Thymus (tissue), 11 donors: Measurements from ENCODE around the gene GKAP1. TPM values are rescaled to one million over a fixed set of nuclear protein-coding genes. Genes with fewer than 3 reads are reported as not detected.
"Not testable (repeated sequence)": the region's sequence is repeated elsewhere in the genome, so short reads cannot be mapped to it uniquely, and the experiment has no call there.

Experiments used
- DNase-seq, 9 donors: peaks; one replicate each; pipeline ENCODE4 v3.0.0-alpha.2; 2013; ENCODE audit warnings: low spot score in 9 of 9, low read depth in 6 of 9, missing footprints in 1 of 9
- H3K27ac ChIP-seq, 2 donors: one replicate each; pipeline ENCODE4 v1.5.1; 2013; ENCODE audit warnings: control low read depth in 1 of 2, low read depth in 1 of 2, low read length in 1 of 2, mild to moderate bottlenecking in 1 of 2, moderate library complexity in 1 of 2
- H3K27me3 ChIP-seq, 2 donors: one replicate each; pipeline ENCODE4 v1.5.1; 2013; ENCODE audit warnings: low read length in 1 of 2; ENCODE audit not compliant: control insufficient read depth in 2 of 2, insufficient read depth in 1 of 2
- H3K36me3 ChIP-seq, 2 donors: one replicate each; pipeline ENCODE4 v1.5.1; 2013; ENCODE audit warnings: low read length in 1 of 2, mild to moderate bottlenecking in 1 of 2, moderate library complexity in 1 of 2; ENCODE audit not compliant: control insufficient read depth in 2 of 2, insufficient read depth in 2 of 2
- H3K4me1 ChIP-seq, 2 donors: one replicate each; pipeline ENCODE4 v1.5.1; 2013; ENCODE audit warnings: low read length in 2 of 2; ENCODE audit not compliant: control insufficient read depth in 2 of 2, insufficient read depth in 2 of 2
- H3K4me3 ChIP-seq, 2 donors: one replicate each; pipeline ENCODE4 v1.5.1; 2013; ENCODE audit warnings: low read length in 2 of 2, control low read depth in 1 of 2, mild to moderate bottlenecking in 1 of 2
- H3K9me3 ChIP-seq, 2 donors: one replicate each; pipeline ENCODE4 v1.5.1; 2013; ENCODE audit warnings: low read length in 1 of 2, mild to moderate bottlenecking in 1 of 2; ENCODE audit not compliant: control insufficient read depth in 2 of 2, insufficient read depth in 1 of 2
- WGBS: extraction: QIAGEN DNeasy Blood & Tissue Kit; methylation state at CpG from one replicate; pipeline ENCODE4 v1.1.7; 2013; 5-methylcytosine and 5-hydroxymethylcytosine counted together
- polyA plus RNA-seq: library from polyadenylated mRNA; stranded (reverse); fragments of 200-250 nt; gene quantifications from one replicate; pipeline ENCODE4 v1.2.3, GENCODE V29; 2013
- total RNA-seq: library from RNA; stranded (reverse); fragments of 120-200 nt; gene quantifications from one replicate; pipeline ENCODE4 v1.2.4, GENCODE V29; 2013
- donor health status: healthy.

The GKAP1 gene
- total and polyA plus RNA-seq, 2 donors: 14.3 to 22.4 TPM

GRCh38 chr9:83754383-83754977 lies 63.1 kb downstream of the GKAP1 start:
- H3K4me3 ChIP-seq: no peak overlapping the region
- no peak overlapping the region for H3K27ac ChIP-seq
- no peaks in the 10 kb centered on the region for H3K9me3 ChIP-seq
- peaks cover 4% of the 10 kb centered on the region in 2 donors for H3K36me3 ChIP-seq
- no peaks in the 10 kb centered on the region for H3K4me1 ChIP-seq
- no peaks in the 10 kb centered on the region for H3K27me3 ChIP-seq
- no peak for DNase-seq

GRCh38 chr9:83749706-83750105 lies 67.9 kb downstream of the GKAP1 start:
- no peak for DNase-seq
- H3K9me3 ChIP-seq: no peaks in the 10 kb centered on the region
- H3K27me3 ChIP-seq: no peaks in the 10 kb centered on the region
- WGBS: 95% methylated on average over 3 of the region's 3 CpGs
- no peak overlapping the region for H3K27ac ChIP-seq
- H3K36me3 ChIP-seq: peaks cover 4% of the 10 kb centered on the region in 2 donors
- H3K4me1 ChIP-seq: no peaks in the 10 kb centered on the region
- H3K4me3 ChIP-seq: no peak overlapping the region

- WGBS: 99% methylated on average over 1 of the region's 1 CpG
- DNase-seq: no peak
- H3K27me3 ChIP-seq: no peaks in the 10 kb centered on the region
- no peaks in the 10 kb centered on the region for H3K4me1 ChIP-seq
- H3K4me3 ChIP-seq: no peak overlapping the region
- H3K9me3 ChIP-seq: no peaks in the 10 kb centered on the region
- H3K36me3 ChIP-seq: peaks cover 0 to under 1% of the 10 kb centered on the region in 2 donors
- H3K27ac ChIP-seq: no peak overlapping the region
These were observed 73.4 kb downstream of the GKAP1 start for GRCh38 chr9:83744206-83744605.

GRCh38 chr9:83733739-83734138 lies 83.8 kb downstream of the GKAP1 start:
- H3K9me3 ChIP-seq: no peaks in the 10 kb centered on the region
- H3K36me3 ChIP-seq: no peaks in the 10 kb centered on the region
- H3K4me1 ChIP-seq: no peaks in the 10 kb centered on the region
- 97% methylated on average over 4 of the region's 4 CpGs for WGBS
- no peak overlapping the region for H3K4me3 ChIP-seq
- H3K27ac ChIP-seq: no peak overlapping the region
- DNase-seq: no peak
- no peaks in the 10 kb centered on the region for H3K27me3 ChIP-seq

- not testable (repeated sequence) for DNase-seq, H3K4me3 ChIP-seq, H3K27me3 ChIP-seq, H3K4me1 ChIP-seq, H3K9me3 ChIP-seq, H3K36me3 ChIP-seq, H3K27ac ChIP-seq
- 96% methylated on average over 17 of the region's 22 CpGs for WGBS
These were observed 88.8 kb downstream of the GKAP1 start for GRCh38 chr9:83728591-83729368.

GRCh38 chr9:83724436-83724835 lies 93.1 kb downstream of the GKAP1 start:
- Histone ChIP-seq H3K9me3 (no peaks in the 10 kb centered on the region), H3K27me3 (no peaks in the 10 kb centered on the region), H3K4me3 (no peak overlapping the region), H3K27ac (no peak overlapping the region), H3K36me3 (no peaks in the 10 kb centered on the region), H3K4me1 (no peaks in the 10 kb centered on the region)
- no peak for DNase-seq

GRCh38 chr9:83722726-83723495 lies 94.7 kb downstream of the GKAP1 start:
- no peaks in the 10 kb centered on the region for H3K4me1 ChIP-seq
- DNase-seq: no peak
- no peak overlapping the region for H3K27ac ChIP-seq
- WGBS: 97% methylated on average over 2 of the region's 2 CpGs
- no peaks in the 10 kb centered on the region for H3K9me3 ChIP-seq
- no peaks in the 10 kb centered on the region for H3K27me3 ChIP-seq
- no peaks in the 10 kb centered on the region for H3K36me3 ChIP-seq
- no peak overlapping the region for H3K4me3 ChIP-seq

GRCh38 chr9:83721509-83721908 lies 96.1 kb downstream of the GKAP1 start:
- no peaks in the 10 kb centered on the region for H3K36me3 ChIP-seq
- H3K4me1 ChIP-seq: no peaks in the 10 kb centered on the region
- no peaks in the 10 kb centered on the region for H3K9me3 ChIP-seq
- no peak for DNase-seq
- no peak overlapping the region for H3K4me3 ChIP-seq
- no peak overlapping the region for H3K27ac ChIP-seq
- no peaks in the 10 kb centered on the region for H3K27me3 ChIP-seq

- DNase-seq: no peak
- Histone ChIP-seq H3K36me3 (no peaks in the 10 kb centered on the region), H3K4me3 (no peak overlapping the region), H3K9me3 (no peaks in the 10 kb centered on the region), H3K27me3 (no peaks in the 10 kb centered on the region), H3K4me1 (no peaks in the 10 kb centered on the region), H3K27ac (no peak overlapping the region)
These were observed 101.8 kb downstream of the GKAP1 start for GRCh38 chr9:83715794-83716193.
